Anterior cingulate cortex (tissue), 58 donors: ENCODE data around the gene CFAP77.

Experiments used
- DNase-seq, 58 donors: peaks; one replicate each; lab custom pipeline; 2025; lab: John Stamatoyannopoulos, UW

Gene CFAP77

GRCh38 chr9:132486706-132487350, 76.8 kb downstream of the CFAP77 start:
- no peak for DNase-seq

- DNase-seq = no peak
Measured at GRCh38 chr9:132487351-132487791, 77.4 kb downstream of the CFAP77 start.

- DNase-seq = no peak
Measured at GRCh38 chr9:132487980-132488535, 78.0 kb downstream of the CFAP77 start.

- no peak for DNase-seq
Measured at GRCh38 chr9:132488626-132489025, 78.6 kb downstream of the CFAP77 start.

GRCh38 chr9:132489536-132489935, 79.5 kb downstream of the CFAP77 start:
- DNase-seq = no peak

GRCh38 chr9:132494857-132495256, 84.8 kb downstream of the CFAP77 start:
- no peak for DNase-seq

GRCh38 chr9:132497731-132498130, 87.7 kb downstream of the CFAP77 start:
- DNase-seq = no peak

- no peak for DNase-seq
Measured at GRCh38 chr9:132498531-132499210, 88.7 kb downstream of the CFAP77 start.

GRCh38 chr9:132499251-132499650, 89.2 kb downstream of the CFAP77 start:
- DNase-seq = no peak

GRCh38 chr9:132500193-132500592, 90.2 kb downstream of the CFAP77 start:
- no peak for DNase-seq

GRCh38 chr9:132502480-132502879, 92.5 kb downstream of the CFAP77 start:
- no peak for DNase-seq

GRCh38 chr9:132503116-132503515, 93.1 kb downstream of the CFAP77 start:
- DNase-seq = no peak

- no peak for DNase-seq
Measured at GRCh38 chr9:132504488-132504887, 94.5 kb downstream of the CFAP77 start.

- DNase-seq = no peak
Measured at GRCh38 chr9:132505991-132506655, 96.1 kb downstream of the CFAP77 start.

GRCh38 chr9:132506977-132507669, 97.1 kb downstream of the CFAP77 start:
- no peak for DNase-seq

- peak in 47 of 58 donors; percentile 1 to 69 (median 16) for DNase-seq
Measured at GRCh38 chr9:132507670-132508469, 97.9 kb downstream of the CFAP77 start.

- no peak for DNase-seq
Measured at GRCh38 chr9:132509928-132510874, 100.2 kb downstream of the CFAP77 start.

GRCh38 chr9:132511191-132511999, 101.4 kb downstream of the CFAP77 start:
- no peak for DNase-seq
